WTC11 (cell line): ENCODE results near the gene RPRD1A. TPM values are rescaled to one million over a fixed set of nuclear protein-coding genes. Genes with fewer than 3 reads are reported as not detected.

Source experiments
- ATAC-seq: fragments of 200-7000 bp; cut with Tn5 transposase; 2 replicates; pipeline ENCODE4 v1.10.0; 2021; ENCODE audit warnings: mild to moderate bottlenecking, moderate library complexity
- CTCF ChIA-PET: fragments of 300-600 bp; sonication (Branson Sonifier 250); formaldehyde crosslinking; loops from one replicate; lab custom pipeline; 2021; ENCODE audit warnings: antibody characterized with exemption; lab: Charles Lee
- POLR2A ChIA-PET: fragments of 350-600 bp; sonication (Branson Sonifier 250); formaldehyde crosslinking; loops from one replicate; lab custom pipeline; 2021; ENCODE audit warnings: antibody characterized with exemption; lab: Charles Lee
- DNase-seq: peaks from one replicate; pipeline ENCODE4 v3.0.0; 2021; ENCODE audit warnings: low spot score
- H3K27ac Mint-ChIP-seq: 2 replicates; pipeline ENCODE4 v1.8.0; 2021; ENCODE audit warnings: mixed read lengths
- H3K27me3 Mint-ChIP-seq: 2 replicates; pipeline ENCODE4 v1.8.0; 2021; ENCODE audit warnings: low read depth, mild to moderate bottlenecking, moderate library complexity, mixed read lengths
- H3K36me3 Mint-ChIP-seq: 2 replicates; pipeline ENCODE4 v1.8.0; 2021; ENCODE audit warnings: mixed read lengths
- H3K4me1 Mint-ChIP-seq: 2 replicates; pipeline ENCODE4 v1.8.0; 2022; ENCODE audit warnings: mixed read lengths
- H3K4me3 Mint-ChIP-seq: 2 replicates; pipeline ENCODE4 v1.8.0; 2021; ENCODE audit warnings: mild to moderate bottlenecking, moderate library complexity, mixed read lengths
- H3K9me3 Mint-ChIP-seq: 2 replicates; pipeline ENCODE4 v1.8.0; 2021; ENCODE audit warnings: mixed read lengths
- AR ChIP-seq: fragments of 250-450 bp; sonication (Bioruptor Pico); IDR thresholded peaks from 2 replicates; pipeline ENCODE4 v1.9.0; 2021; ENCODE audit warnings: mild to moderate bottlenecking
- EMX1 ChIP-seq: fragments of 250-450 bp; sonication (Bioruptor Pico); IDR thresholded peaks from 2 replicates; pipeline ENCODE4 v1.8.0; 2021; ENCODE audit warnings: mild to moderate bottlenecking
- ETV6 ChIP-seq: sonication (generic); formaldehyde crosslinking; IDR thresholded peaks from 2 replicates; pipeline ENCODE4 v1.8.1; 2022; ENCODE audit warnings: mild to moderate bottlenecking, missing genetic modification reagents
- FOXJ3 ChIP-seq: sonication (generic); formaldehyde crosslinking; IDR thresholded peaks from 2 replicates; pipeline ENCODE4 v1.9.0; 2021; ENCODE audit warnings: missing genetic modification reagents, mild to moderate bottlenecking, borderline replicate concordance
- GABPB1 ChIP-seq: sonication (generic); formaldehyde crosslinking; IDR thresholded peaks from 2 replicates; pipeline ENCODE4 v1.8.1; 2023; ENCODE audit warnings: mild to moderate bottlenecking, missing genetic modification reagents
- JUN ChIP-seq: sonication (generic); formaldehyde crosslinking; IDR thresholded peaks from 2 replicates; pipeline ENCODE4 v1.8.0; 2023; ENCODE audit warnings: mild to moderate bottlenecking, missing genetic modification reagents
- KAT7 ChIP-seq: sonication (generic); formaldehyde crosslinking; IDR thresholded peaks from 2 replicates; pipeline ENCODE4 v1.8.1; 2023; ENCODE audit warnings: missing genetic modification reagents, mild to moderate bottlenecking, borderline replicate concordance
- MXD4 ChIP-seq: fragments of 250-450 bp; sonication (Bioruptor Pico); IDR thresholded peaks from 2 replicates; pipeline ENCODE4 v1.8.0; 2021; ENCODE audit warnings: mild to moderate bottlenecking, moderate library complexity, borderline replicate concordance
- NFATC4 ChIP-seq: fragments of 250-450 bp; sonication (Bioruptor Pico); IDR thresholded peaks from 2 replicates; pipeline ENCODE4 v1.9.0; 2021; ENCODE audit warnings: mild to moderate bottlenecking
- NFYB ChIP-seq: sonication (generic); formaldehyde crosslinking; conservative IDR thresholded peaks from 2 replicates; pipeline ENCODE4 v1.8.0; 2022; ENCODE audit warnings: low read depth, missing genetic modification reagents
- NR1H2 ChIP-seq: sonication (generic); formaldehyde crosslinking; IDR thresholded peaks from 2 replicates; pipeline ENCODE4 v1.9.0; 2021; ENCODE audit warnings: mild to moderate bottlenecking, moderate library complexity, missing genetic modification reagents
- SMAD4 ChIP-seq: sonication (generic); formaldehyde crosslinking; IDR thresholded peaks from 2 replicates; pipeline ENCODE4 v1.8.0; 2022; ENCODE audit warnings: mild to moderate bottlenecking, missing genetic modification reagents
- SOX15 ChIP-seq: fragments of 250-450 bp; sonication (Bioruptor Pico); IDR thresholded peaks from 2 replicates; pipeline ENCODE4 v1.9.0; 2021; ENCODE audit warnings: mild to moderate bottlenecking
- TCF7 ChIP-seq: sonication (generic); formaldehyde crosslinking; IDR thresholded peaks from 2 replicates; pipeline ENCODE4 v1.8.0; 2022; ENCODE audit warnings: mild to moderate bottlenecking, low read depth, missing genetic modification reagents, moderate library complexity
- TEAD4 ChIP-seq: sonication (generic); formaldehyde crosslinking; IDR thresholded peaks from 2 replicates; pipeline ENCODE4 v1.8.0; 2022; ENCODE audit warnings: mild to moderate bottlenecking, missing genetic modification reagents
- USF2 ChIP-seq: sonication (generic); formaldehyde crosslinking; IDR thresholded peaks from 2 replicates; pipeline ENCODE4 v1.8.1; 2023; ENCODE audit warnings: mild to moderate bottlenecking, missing genetic modification reagents, moderate library complexity
- ZNF121 ChIP-seq: sonication (generic); formaldehyde crosslinking; IDR thresholded peaks from 2 replicates; pipeline ENCODE4 v1.8.0; 2023; ENCODE audit warnings: missing genetic modification reagents
- ZNF219 ChIP-seq: sonication (generic); formaldehyde crosslinking; IDR thresholded peaks from 2 replicates; pipeline ENCODE4 v1.8.0; 2023; ENCODE audit warnings: missing genetic modification reagents, mild to moderate bottlenecking, borderline replicate concordance
- ZNF232 ChIP-seq: sonication (generic); formaldehyde crosslinking; IDR thresholded peaks from 2 replicates; pipeline ENCODE4 v1.8.0; 2022; ENCODE audit warnings: mild to moderate bottlenecking, missing genetic modification reagents
- ZNF263 ChIP-seq: sonication (generic); formaldehyde crosslinking; IDR thresholded peaks from 2 replicates; pipeline ENCODE4 v1.8.1; 2022; ENCODE audit warnings: low read depth, mild to moderate bottlenecking, moderate library complexity, missing genetic modification reagents
- ZNF317 ChIP-seq: sonication (generic); formaldehyde crosslinking; IDR thresholded peaks from 2 replicates; pipeline ENCODE4 v1.8.1; 2023; ENCODE audit warnings: low read depth, mild to moderate bottlenecking, moderate library complexity, missing genetic modification reagents, borderline replicate concordance
- total RNA-seq: library from RNA; stranded (reverse); gene quantifications from 3 replicates; pipeline ENCODE4 v1.2.3, GENCODE V29; 2021
- TF ChIP-seq, protein P1 (sequence below): sonication (generic); formaldehyde crosslinking; IDR thresholded peaks from 2 replicates; pipeline ENCODE4 v1.8.1; 2023; ENCODE audit warnings: mild to moderate bottlenecking, moderate library complexity, missing genetic modification reagents
- TF ChIP-seq, protein P2 (sequence below): sonication (generic); formaldehyde crosslinking; IDR thresholded peaks from 2 replicates; pipeline ENCODE4 v1.8.1; 2023; ENCODE audit warnings: mild to moderate bottlenecking, missing genetic modification reagents
- TF ChIP-seq, protein P3 (sequence below): sonication (generic); formaldehyde crosslinking; IDR thresholded peaks from 2 replicates; pipeline ENCODE4 v1.8.1; 2022; ENCODE audit warnings: low read depth, mild to moderate bottlenecking, moderate library complexity, missing genetic modification reagents, borderline replicate concordance
- TF ChIP-seq, protein P4 (sequence below): sonication (generic); formaldehyde crosslinking; IDR thresholded peaks from 2 replicates; pipeline ENCODE4 v1.8.0; 2022; ENCODE audit warnings: mild to moderate bottlenecking, missing genetic modification reagents

RPRD1A gene
- total RNA-seq, 1 experiment from 2014 or later, result 115 TPM

GRCh38 chr18:36031407-36031806 is 36.0 kb downstream of the RPRD1A start:
- ATAC-seq, result no peak
- POLR2A ChIA-PET, result no interaction called here
- Mint-ChIP-seq H3K36me3 (peaks cover 37% of the 10 kb centered on the region), H3K27ac (0 out of 2 replicates have a peak overlapping the region, but pooled peaks have one; percentile 3), H3K27me3 (no peaks in the 10 kb centered on the region), H3K4me1 (peaks cover 6% of the 10 kb centered on the region), H3K4me3 (no peak overlapping the region), H3K9me3 (no peaks in the 10 kb centered on the region)
- DNase-seq, result no peak
- TF ChIP-seq ZNF219, result no peak
- no peak for TF ChIP-seq NFYB
- no peak for TF ChIP-seq TEAD4
- TF ChIP-seq, protein P1, sequence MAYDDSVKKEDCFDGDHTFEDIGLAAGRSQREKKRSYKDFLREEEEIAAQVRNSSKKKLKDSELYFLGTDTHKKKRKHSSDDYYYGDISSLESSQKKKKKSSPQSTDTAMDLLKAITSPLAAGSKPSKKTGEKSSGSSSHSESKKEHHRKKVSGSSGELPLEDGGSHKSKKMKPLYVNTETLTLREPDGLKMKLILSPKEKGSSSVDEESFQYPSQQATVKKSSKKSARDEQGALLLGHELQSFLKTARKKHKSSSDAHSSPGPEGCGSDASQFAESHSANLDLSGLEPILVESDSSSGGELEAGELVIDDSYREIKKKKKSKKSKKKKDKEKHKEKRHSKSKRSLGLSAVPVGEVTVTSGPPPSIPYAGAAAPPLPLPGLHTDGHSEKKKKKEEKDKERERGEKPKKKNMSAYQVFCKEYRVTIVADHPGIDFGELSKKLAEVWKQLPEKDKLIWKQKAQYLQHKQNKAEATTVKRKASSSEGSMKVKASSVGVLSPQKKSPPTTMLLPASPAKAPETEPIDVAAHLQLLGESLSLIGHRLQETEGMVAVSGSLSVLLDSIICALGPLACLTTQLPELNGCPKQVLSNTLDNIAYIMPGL (CRISPR knock-in tag), result no peak
- TF ChIP-seq SMAD4, result no peak
- CTCF ChIA-PET, result interaction anchor here (1.7 kb wide), 1 partner anchor 14 kb away, joined by 5 read pairs; no protein-coding TSS in a partner anchor

- Mint-ChIP-seq H3K9me3 (no peaks in the 10 kb centered on the region), H3K27me3 (no peaks in the 10 kb centered on the region), H3K4me1 (no peaks in the 10 kb centered on the region), H3K27ac (no peak overlapping the region), H3K36me3 (peaks cover 58% of the 10 kb centered on the region), H3K4me3 (no peak overlapping the region)
- POLR2A ChIA-PET, result no interaction called here
- DNase-seq (no peak), ATAC-seq (no peak)
- CTCF ChIA-PET, result interaction anchor here (2.2 kb wide), 1 partner anchor 11 kb away, joined by 6 read pairs; no protein-coding TSS in a partner anchor
- no peak for TF ChIP-seq GABPB1 (CRISPR knock-in tag)
- TF ChIP-seq NFATC4 (CRISPR knock-in tag), result no peak
- TF ChIP-seq, protein P2, sequence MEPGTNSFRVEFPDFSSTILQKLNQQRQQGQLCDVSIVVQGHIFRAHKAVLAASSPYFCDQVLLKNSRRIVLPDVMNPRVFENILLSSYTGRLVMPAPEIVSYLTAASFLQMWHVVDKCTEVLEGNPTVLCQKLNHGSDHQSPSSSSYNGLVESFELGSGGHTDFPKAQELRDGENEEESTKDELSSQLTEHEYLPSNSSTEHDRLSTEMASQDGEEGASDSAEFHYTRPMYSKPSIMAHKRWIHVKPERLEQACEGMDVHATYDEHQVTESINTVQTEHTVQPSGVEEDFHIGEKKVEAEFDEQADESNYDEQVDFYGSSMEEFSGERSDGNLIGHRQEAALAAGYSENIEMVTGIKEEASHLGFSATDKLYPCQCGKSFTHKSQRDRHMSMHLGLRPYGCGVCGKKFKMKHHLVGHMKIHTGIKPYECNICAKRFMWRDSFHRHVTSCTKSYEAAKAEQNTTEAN (CRISPR knock-in tag), result no peak
- no peak for TF ChIP-seq ETV6 (CRISPR knock-in tag)
- no peak for TF ChIP-seq USF2 (CRISPR knock-in tag)
- TF ChIP-seq KAT7 (CRISPR knock-in tag), result no peak
- TF ChIP-seq EMX1, result no peak
- TF ChIP-seq ZNF317 (CRISPR knock-in tag), result no peak
- TF ChIP-seq NR1H2 (CRISPR knock-in tag), result no peak
- TF ChIP-seq, protein P3, sequence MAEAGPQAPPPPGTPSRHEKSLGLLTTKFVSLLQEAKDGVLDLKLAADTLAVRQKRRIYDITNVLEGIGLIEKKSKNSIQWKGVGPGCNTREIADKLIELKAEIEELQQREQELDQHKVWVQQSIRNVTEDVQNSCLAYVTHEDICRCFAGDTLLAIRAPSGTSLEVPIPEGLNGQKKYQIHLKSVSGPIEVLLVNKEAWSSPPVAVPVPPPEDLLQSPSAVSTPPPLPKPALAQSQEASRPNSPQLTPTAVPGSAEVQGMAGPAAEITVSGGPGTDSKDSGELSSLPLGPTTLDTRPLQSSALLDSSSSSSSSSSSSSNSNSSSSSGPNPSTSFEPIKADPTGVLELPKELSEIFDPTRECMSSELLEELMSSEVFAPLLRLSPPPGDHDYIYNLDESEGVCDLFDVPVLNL (CRISPR knock-in tag), result no peak
- TF ChIP-seq, protein P4, sequence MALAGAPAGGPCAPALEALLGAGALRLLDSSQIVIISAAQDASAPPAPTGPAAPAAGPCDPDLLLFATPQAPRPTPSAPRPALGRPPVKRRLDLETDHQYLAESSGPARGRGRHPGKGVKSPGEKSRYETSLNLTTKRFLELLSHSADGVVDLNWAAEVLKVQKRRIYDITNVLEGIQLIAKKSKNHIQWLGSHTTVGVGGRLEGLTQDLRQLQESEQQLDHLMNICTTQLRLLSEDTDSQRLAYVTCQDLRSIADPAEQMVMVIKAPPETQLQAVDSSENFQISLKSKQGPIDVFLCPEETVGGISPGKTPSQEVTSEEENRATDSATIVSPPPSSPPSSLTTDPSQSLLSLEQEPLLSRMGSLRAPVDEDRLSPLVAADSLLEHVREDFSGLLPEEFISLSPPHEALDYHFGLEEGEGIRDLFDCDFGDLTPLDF (CRISPR knock-in tag), result no peak
- no peak for TF ChIP-seq ZNF232 (CRISPR knock-in tag)
- TF ChIP-seq SOX15 (CRISPR knock-in tag), result no peak
Measured at GRCh38 chr18:36028859-36029258, 38.5 kb downstream of the RPRD1A start.

- Mint-ChIP-seq H3K27me3 (no peaks in the 10 kb centered on the region), H3K36me3 (peaks cover 42% of the 10 kb centered on the region), H3K27ac (no peak overlapping the region), H3K4me3 (no peak overlapping the region), H3K9me3 (no peaks in the 10 kb centered on the region), H3K4me1 (no peaks in the 10 kb centered on the region)
- no peak for ATAC-seq
- POLR2A ChIA-PET, result no interaction called here
- CTCF ChIA-PET, result no interaction called here
- DNase-seq, result no peak
- TF ChIP-seq ZNF232 (CRISPR knock-in tag), result no peak
- TF ChIP-seq KAT7 (CRISPR knock-in tag), result no peak
- TF ChIP-seq ZNF219, result no peak
- TF ChIP-seq MXD4 (CRISPR knock-in tag), result no peak
- no peak for TF ChIP-seq ZNF121 (CRISPR knock-in tag)
- no peak for TF ChIP-seq TCF7 (CRISPR knock-in tag)
- no peak for TF ChIP-seq JUN (CRISPR knock-in tag)
- TF ChIP-seq AR, result no peak
- no peak for TF ChIP-seq FOXJ3 (CRISPR knock-in tag)
- TF ChIP-seq ZNF263, result no peak
Measured at GRCh38 chr18:36025025-36025424, 42.3 kb downstream of the RPRD1A start.
